ENCODE measurements around the gene CAMK1D. TPM values are rescaled to one million over a fixed set of nuclear protein-coding genes. Genes with fewer than 3 reads are reported as not detected.

CAMK1D gene
- total and polyA plus RNA-seq, 2 of the 8 experiments (the other 6 are each of a cell fraction or from before 2014, with no cell fraction given), result 3.5 to 10.6 TPM

- Histone ChIP-seq H3K23me2 (ENCODE audit: low read depth, low read length) (no peaks in the 10 kb centered on the region), H3K79me2 (ENCODE audit: control insufficient read depth in 1 of 2, insufficient read depth in 2 of 2, low read length in 2 of 2) (no peaks in the 10 kb centered on the region), H3K4ac (replicated peaks; ENCODE audit: insufficient read length, low read depth, low read length) (no peak overlapping the region), H3K4me1 (replicated peaks in 1 of 4; ENCODE audit: control insufficient read depth in 3 of 4, insufficient read depth in 4 of 4, low read length in 3 of 4) (no peaks in the 10 kb centered on the region), H3K36me3 (ENCODE audit: control insufficient read depth in 2 of 4, insufficient read depth in 4 of 4, low read length in 3 of 4) (no peaks in the 10 kb centered on the region), H3K9ac (replicated peaks in 1 of 4; ENCODE audit: extremely low read depth in 1 of 4, low read depth in 3 of 4, low read length in 3 of 4) (no peak overlapping the region), H3K18ac (ENCODE audit: extremely low read depth, low read length) (no peak overlapping the region), H3K23ac (ENCODE audit: insufficient read length) (no peak overlapping the region), H2BK20ac (ENCODE audit: low read length) (no peak overlapping the region), H4K8ac (ENCODE audit: extremely low read depth, insufficient read depth, low read length) (no peak overlapping the region), H3K27me3 (replicated peaks in 1 of 4; ENCODE audit: control insufficient read depth in 3 of 4, extremely low read depth in 1 of 4, insufficient read depth in 3 of 4, low read length in 3 of 4) (no peaks in the 10 kb centered on the region), H3K4me3 (ENCODE audit: extremely low read depth in 1 of 4, insufficient read depth in 2 of 4, low read depth in 3 of 4, low read length in 4 of 4) (no peak overlapping the region), H3K14ac (ENCODE audit: insufficient read length) (no peak overlapping the region), H2BK15ac (ENCODE audit: low read length) (no peak overlapping the region), H3K4me2 (ENCODE audit: insufficient read depth in 1 of 2, low read depth in 2 of 2, low read length in 2 of 2) (no peak overlapping the region), H3K27ac (ENCODE audit: low read depth, low read length) (no peak overlapping the region), H3K9me3 (ENCODE audit: insufficient read depth in 2 of 2, low read depth in 1 of 2, low read length in 1 of 2) (no peaks in the 10 kb centered on the region), H2BK5ac (ENCODE audit: low read depth, low read length) (no peak overlapping the region), H2AFZ (ENCODE audit: low read length) (no peak overlapping the region), H2BK12ac (ENCODE audit: low read depth, low read length) (no peak overlapping the region), H4K91ac (replicated peaks; ENCODE audit: insufficient read length, low read length) (no peak overlapping the region), H3K79me1 (ENCODE audit: low read depth, low read length) (peaks cover 2% of the 10 kb centered on the region; the same call in 1 of the 2 replicates), H4K5ac (ENCODE audit: insufficient read length, low read depth, low read length) (no peak overlapping the region), H4K20me1 (replicated peaks in 1 of 2; ENCODE audit: control insufficient read depth in 1 of 2, insufficient read depth in 2 of 2, low read length in 2 of 2) (peaks cover 0 to 2% of the 10 kb centered on the region in 2 experiments), H2BK120ac (replicated peaks; ENCODE audit: low read depth, low read length) (no peak overlapping the region), H2AK5ac (ENCODE audit: low read depth, low read length) (no peak overlapping the region), H3K56ac (replicated peaks; ENCODE audit: insufficient read length, low read depth, low read length) (no peak overlapping the region)
- no peak for TF ChIP-seq CBX5 (IDR thresholded peaks at IDR 0.05; ENCODE audit: low read depth, low read length)
- no peak for TF ChIP-seq FOSL1 (IDR thresholded peaks at IDR 0.05; ENCODE audit: insufficient read depth, low read depth, low read length)
- TF ChIP-seq CBX8 (IDR thresholded peaks at IDR 0.05; ENCODE audit: borderline replicate concordance, low read depth, low read length), result no peak
- TF ChIP-seq HDAC6 (IDR thresholded peaks at IDR 0.05; ENCODE audit: low read depth, low read length), result no peak
- no peak for TF ChIP-seq TBP (IDR thresholded peaks at IDR 0.05; ENCODE audit: low read depth, low read length)
- POLR2A ChIA-PET (ENCODE audit: partially characterized antibody), result no interaction called here
- DNase-seq (ENCODE audit: low read depth in 1 of 2, low spot score in 2 of 2) (no peak), FAIRE-seq (no peak)
- CTCF ChIA-PET (ENCODE audit: partially characterized antibody), result no interaction called here
- 96% methylated on average over 11 of the region's 11 CpGs; no CpG with 5 or more reads in 1 of the 2 experiments for WGBS, 2 experiments (ENCODE audit: extremely low coverage in 1 of 2, insufficient coverage in 1 of 2, insufficient read length in 1 of 2, insufficient replicate concordance in 2 of 2, low coverage in 1 of 2, low lambda C conversion rate in 2 of 2, missing lambda C conversion rate in 1 of 2)
Measured at GRCh38 chr10:12375076-12375504, 25.7 kb downstream of the CAMK1D start.

All from H1 (cell line).